ENCODE data around the gene OR51L1.
"Not testable (repeated sequence)": the region's sequence is repeated elsewhere in the genome, so short reads cannot be mapped to it uniquely, and the experiment has no call there.

Gene OR51L1, protein sequence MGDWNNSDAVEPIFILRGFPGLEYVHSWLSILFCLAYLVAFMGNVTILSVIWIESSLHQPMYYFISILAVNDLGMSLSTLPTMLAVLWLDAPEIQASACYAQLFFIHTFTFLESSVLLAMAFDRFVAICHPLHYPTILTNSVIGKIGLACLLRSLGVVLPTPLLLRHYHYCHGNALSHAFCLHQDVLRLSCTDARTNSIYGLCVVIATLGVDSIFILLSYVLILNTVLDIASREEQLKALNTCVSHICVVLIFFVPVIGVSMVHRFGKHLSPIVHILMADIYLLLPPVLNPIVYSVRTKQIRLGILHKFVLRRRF

DNA sequence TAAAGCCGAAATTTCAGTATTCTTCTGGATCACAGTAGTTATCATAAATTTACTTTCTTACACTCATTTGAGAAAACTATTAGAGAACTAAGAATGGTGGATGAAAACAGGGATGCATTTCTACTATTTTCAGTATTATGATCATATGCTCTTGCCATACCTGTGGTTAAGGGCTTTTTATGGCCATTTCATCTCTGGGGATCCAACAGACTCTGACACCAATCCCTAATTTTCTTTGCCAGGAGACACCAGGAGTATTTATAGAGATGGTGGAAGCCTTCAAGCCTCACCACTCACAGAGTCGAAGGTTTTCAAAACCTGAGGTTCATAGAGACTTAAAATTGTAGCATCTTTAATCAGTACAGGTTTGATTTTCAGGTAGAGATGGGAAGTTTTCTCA is at the start of gene OR51L1:
OR51L1 (plus strand) TSS at position 301 of the 400 bp plus-strand sequence. CDS start 4,132 bp downstream, outside the sequence.
- DNase-seq (ENCODE audit: low read depth in 2 of 2, low spot score in 1 of 2) = no peak

DNA sequence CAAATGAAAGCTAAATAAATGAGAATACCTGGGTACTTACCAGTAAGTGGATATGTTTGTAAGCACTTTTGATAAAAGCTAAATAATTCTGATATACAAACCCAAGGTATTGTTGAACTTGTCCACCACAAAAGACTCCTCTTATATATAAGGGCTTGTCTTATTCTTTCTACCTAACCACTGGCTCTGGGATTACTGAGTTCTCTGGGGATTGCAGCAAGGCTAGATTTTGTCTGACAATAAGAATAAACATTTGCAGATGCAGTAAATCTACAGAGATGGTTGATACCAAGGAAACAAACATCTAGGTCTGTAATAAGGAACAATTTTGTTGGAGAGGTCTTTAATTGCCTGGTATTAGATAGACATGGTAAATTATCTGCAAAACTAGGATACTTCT is 47.1 kb upstream of the OR51L1 start, which contains the start of gene OR51A4:
OR51A4 (minus strand) TSS at position 101 of the 400 bp plus-strand sequence. CDS start 505 bp downstream, outside the sequence.
- no peak for DNase-seq (ENCODE audit: low read depth in 2 of 2, low spot score in 1 of 2)

DNA sequence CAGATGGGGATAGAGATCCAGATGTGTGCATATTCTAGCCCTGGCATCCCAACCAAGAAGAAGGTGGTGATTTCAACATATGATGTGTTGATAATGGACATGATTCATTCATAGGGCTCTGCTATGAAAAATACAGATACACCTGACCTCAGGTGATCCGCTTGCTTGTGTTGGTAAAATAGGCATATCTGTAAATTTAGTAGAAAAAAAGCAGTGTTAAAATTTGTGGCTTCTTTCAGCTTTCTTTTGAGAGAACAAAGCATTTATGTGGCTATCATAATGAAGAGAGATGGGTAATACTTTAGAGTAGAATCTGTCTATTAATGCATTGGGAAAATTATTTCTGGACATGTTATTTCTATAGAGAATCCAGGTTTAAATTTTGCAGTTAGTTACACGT is 39.0 kb upstream of the OR51L1 start, which contains the start of gene OR51A2:
OR51A2 (minus strand) TSS at position 101 of the 400 bp plus-strand sequence; CDS start at position 101, 0 bp downstream.
- DNase-seq (ENCODE audit: low read depth in 2 of 2, low spot score in 1 of 2) = not testable (repeated sequence)

DNA sequence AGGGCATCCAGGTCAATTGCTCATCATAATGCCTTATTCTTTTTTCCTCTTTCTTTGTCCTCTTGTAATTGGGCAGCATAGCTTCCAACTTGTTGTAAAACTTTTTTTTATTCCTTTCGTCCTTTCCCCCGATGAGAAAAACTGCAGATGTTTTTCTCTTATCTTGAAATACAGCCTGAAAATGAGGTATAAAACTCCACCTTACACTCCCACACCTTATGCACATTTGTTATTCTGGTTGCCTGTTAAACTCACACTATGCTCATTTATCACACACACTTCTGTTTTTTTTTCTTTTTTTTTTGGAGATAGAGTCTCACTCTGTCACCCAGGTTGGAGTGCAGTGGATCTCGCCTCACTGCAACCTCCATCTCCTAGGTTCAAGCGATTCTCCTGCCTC is 37.3 kb upstream of the OR51L1 start:
- DNase-seq (ENCODE audit: low read depth in 2 of 2, low spot score in 1 of 2) = no peak

DNA sequence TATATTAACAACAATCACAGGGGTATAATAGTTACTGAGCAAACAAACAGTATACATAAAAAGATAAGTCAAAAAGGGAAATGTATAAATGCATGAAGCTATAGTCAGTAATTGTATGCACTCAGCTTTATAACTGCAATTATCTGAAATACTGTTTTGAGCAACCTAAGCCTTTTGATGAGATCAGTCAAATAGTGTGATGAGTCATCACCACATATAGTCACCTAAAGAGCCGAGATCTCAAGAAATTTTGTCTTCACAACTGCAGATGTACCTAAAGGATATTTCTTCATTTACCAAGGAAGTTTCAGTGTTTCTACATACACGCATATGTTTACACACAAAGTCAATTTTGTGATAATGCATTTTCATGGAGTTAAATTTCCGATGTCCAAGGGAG is 33.8 kb upstream of the OR51L1 start:
- DNase-seq (ENCODE audit: low read depth in 2 of 2, low spot score in 1 of 2) = no peak

DNA sequence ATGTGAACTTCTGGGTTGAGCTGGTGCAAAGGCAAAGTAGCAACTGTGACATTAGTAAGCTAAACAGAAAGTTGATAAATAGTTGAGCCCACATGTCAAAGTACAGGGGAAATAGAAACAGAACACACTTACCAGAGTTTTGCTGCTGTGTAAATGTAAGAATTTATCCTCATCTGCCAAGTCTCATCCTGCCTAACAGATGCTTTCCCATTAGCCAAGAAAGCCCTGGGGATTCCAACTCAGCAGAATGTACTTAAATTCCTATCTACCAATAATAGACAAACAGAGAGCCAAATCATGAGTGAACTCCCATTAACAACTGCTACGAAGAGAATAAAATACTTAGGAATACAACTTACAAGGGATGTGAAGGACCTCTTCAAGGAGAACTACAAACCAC is 31.8 kb upstream of the OR51L1 start:
- DNase-seq (ENCODE audit: low read depth in 2 of 2, low spot score in 1 of 2) = no peak

DNA sequence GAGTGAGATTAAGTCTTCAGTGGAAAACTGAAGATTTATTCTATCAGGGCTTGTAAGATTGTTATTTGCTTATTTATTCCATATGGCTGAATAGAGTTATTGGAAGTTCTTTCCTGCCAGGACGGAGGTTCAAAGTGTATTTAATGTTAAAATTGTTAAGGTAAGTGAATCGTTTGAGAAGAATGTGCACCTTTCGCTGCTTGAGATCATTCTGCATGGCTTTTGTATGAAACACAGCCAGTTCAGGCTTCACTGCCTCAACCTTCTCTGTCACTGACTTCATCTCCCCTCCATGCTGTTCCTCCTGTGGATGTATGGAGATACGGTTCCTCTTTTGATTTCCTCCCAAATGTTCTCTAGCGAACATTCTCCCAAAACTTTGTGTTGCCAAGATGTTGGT is 19.2 kb upstream of the OR51L1 start:
- no peak for DNase-seq (ENCODE audit: low read depth in 2 of 2, low spot score in 1 of 2)

DNA sequence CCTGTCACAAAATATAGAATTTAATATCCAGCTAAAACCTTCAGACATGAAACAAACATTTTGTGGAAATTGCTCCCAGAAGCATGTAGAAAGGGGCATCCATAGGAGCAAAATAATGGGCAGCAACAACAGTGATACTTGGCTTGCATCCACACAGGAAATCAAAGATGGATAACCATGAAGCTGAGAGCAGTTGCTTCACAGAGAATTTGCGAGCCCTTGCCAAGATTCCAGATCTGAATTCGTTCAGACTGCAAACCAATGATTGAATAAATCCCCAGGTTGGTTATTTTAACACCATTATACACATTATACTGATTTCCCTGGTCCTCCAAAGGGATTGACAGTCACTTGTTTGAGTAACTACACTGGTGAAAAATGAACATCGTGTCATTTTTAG is 15.6 kb upstream of the OR51L1 start:
- no peak for DNase-seq (ENCODE audit: low read depth in 2 of 2, low spot score in 1 of 2)

DNA sequence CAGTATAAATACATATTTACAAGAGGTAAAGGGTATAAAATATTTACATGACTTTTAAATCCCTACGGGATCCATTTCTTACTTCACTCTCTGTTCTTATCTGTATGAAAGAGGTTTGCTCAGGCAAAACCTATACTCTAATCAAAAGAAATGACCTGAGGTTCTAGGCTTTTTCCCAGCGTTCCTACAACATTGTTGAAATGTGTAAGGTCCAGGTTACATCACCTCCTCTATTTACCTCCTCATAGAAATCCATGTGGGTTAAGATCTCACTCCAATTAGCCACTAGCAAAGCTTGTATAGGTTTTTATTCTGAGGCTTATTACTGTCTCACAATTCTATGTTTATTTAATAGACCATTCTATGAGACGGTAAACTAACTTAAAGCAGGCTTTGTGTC is 12.0 kb upstream of the OR51L1 start:
- no peak for DNase-seq (ENCODE audit: low read depth in 2 of 2, low spot score in 1 of 2)

DNA sequence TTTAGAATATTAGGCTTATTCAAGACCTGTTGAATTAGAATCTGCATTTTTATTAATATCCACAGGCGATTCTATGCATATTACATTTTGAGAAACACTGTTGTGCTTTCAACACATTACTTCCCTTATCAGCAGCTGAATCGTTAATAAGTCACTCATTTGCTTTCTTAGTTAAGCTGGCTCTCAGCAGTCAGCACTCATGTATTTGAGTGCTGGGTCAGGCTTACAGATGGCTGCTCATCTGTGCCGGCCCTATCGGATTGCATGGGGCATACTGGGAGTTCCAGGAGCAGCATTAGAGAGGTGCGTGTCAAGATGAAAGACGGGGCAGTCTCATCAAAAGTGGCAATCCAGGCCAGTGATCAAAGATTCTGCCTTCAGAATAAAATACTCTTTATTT is 10.8 kb upstream of the OR51L1 start:
- DNase-seq (ENCODE audit: low read depth in 2 of 2, low spot score in 1 of 2) = no peak

DNA sequence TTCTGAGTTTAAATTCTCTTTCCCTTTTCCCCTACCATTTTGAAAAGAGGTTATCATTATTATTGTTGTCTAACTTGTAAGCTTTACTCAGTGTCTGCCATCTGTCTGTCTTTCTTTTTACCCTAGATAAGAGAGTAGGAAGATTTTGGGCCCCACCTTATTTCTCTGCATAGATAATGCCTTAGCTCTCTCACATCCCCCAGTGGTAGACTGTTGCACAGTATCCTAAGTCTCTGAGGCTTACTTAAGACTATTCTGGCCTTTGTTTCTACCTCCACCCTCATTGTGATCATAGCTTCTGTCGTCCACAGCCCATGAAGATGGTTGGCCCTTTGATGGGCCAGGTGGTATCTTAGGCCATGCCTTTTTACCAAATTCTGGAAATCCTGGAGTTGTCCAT is 3.6 kb upstream of the OR51L1 start:
- no peak for DNase-seq (ENCODE audit: low read depth in 2 of 2, low spot score in 1 of 2)

DNA sequence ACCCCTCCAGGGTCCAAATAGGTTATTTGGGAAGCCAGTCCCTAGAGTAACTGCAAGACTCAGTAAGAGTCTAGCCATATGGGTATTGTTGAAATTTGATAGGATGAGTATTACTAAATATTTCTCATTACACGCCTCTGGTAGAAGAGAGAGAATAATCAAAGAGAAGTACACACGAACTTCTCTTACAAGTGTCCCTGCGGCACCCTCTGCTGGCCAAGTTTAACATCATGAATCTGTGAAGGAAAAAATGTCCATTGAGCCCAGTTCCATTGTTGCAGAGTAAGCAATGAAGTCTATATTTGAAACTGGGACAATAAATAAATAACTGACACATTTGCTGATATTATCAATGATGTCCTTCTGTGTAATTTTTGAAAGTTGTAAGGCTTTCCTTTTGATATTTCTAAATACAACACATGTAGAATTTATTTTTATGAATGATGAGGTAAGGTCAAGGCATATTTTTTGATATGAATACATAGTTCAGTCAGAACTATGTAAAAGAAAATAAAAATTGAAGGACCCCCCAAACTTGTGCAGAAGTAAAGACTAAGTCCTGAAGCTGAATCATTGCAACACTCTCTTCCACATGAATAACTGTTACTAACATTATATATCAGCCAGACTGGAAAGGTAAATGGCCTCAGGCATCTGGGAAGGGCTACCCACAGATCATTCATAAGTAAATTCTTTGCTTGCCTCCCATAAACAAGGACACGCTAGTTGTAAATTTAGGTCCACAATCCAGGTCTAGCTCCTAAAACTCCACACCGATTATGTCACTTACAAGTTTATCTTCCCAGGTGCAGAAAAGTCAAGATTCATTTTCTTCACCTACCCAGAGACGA is 10.0 kb downstream of the OR51L1 start:
- DNase-seq (ENCODE audit: low read depth in 2 of 2, low spot score in 1 of 2) = no peak

DNA sequence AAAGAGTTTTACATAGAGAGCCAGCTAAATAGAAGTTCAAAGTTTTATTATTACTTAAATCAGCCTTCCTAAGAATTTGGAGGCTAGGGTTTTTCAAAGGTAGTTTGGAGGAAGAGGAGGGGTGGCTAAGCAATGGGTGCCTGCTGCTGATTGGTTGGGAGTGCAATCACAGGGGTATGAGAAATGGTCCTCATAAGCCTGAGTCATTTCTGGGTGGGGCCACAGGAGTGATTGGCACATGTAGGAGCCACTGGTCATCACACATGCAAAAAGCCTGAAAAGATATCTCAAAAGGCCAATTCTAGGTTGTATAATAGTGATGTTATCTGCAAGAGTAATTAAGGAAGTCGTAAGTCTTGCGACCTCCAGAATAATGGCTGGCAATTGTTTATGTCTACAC is 12.9 kb downstream of the OR51L1 start:
- no peak for DNase-seq (ENCODE audit: low read depth in 2 of 2, low spot score in 1 of 2)

DNA sequence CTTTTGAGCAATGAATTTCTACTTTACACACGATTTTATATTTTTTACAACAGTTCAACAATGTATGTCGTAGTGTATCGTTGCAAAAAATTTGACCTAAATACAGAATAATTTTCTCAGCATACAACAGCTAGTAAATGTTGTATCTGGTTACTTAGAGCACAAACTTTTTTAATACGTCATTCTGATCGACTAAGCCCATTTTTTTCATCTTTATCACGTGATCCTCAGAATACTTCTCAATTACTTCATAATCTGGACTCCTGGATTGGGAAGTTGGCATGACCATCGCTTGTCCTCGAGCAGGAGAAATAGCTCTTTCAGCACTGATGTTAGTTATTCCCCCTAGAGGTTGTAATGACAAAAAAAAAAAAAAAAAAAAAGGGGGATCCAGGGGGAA is 16.6 kb downstream of the OR51L1 start:
- DNase-seq (ENCODE audit: low read depth in 2 of 2, low spot score in 1 of 2) = no peak

DNA sequence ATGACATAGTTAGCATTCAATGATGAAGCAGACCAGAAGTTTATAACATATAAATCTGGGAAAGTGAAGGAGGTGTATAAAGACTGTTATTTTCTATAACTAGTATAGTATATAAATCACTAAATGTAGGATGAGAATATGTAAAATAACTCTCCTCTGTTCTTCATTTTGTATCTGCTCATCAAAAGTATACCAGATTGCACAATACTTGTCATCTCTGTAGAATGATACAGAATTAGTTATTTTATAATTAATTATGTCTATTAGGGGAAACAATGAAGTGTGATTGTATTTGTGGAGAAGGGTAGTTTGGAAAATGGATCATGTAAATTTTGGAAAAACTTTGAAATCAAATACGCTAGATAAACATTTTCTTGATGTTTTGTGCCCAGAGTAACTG is 18.4 kb downstream of the OR51L1 start:
- DNase-seq (ENCODE audit: low read depth in 2 of 2, low spot score in 1 of 2) = no peak

DNA sequence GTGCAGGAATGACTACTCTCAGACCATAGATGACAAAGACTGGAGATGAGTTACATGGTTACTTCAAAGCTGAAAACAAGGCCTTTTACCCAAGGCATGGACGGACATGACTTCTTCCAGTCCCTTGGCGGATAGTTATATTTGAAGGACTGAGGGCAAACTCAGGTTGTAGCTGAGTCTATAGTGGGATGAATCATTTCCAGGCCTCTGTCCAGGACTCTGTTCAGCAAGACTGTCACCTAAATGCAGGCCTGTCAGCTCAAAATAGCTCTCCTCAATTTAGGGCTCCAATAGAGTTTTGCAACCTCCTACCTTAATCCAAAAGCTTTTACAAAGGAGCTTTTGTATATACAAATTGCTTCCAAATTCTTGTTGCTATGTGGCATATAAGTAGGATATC is 27.3 kb downstream of the OR51L1 start:
- DNase-seq (ENCODE audit: low read depth in 2 of 2, low spot score in 1 of 2) = no peak

DNA sequence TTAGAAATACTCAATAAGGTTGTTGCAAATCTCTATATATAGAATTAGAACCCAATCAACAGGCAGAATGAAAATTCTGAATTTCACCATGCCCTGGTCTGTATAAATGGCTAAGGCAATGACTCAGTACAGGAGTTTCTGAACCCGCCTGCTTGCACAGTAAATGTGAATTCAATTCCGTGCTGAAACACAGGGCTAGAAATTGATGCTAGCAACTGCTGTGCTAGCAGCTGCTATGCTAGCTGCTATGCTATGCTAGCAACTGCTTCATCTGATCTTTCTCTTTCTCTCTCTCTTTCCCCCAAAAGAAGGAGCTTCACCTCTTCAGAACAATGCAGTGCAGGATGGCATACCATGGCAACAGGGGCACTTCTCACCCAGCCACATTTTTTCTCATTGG is 42.0 kb downstream of the OR51L1 start:
- no peak for DNase-seq (ENCODE audit: low read depth in 2 of 2, low spot score in 1 of 2)

DNA sequence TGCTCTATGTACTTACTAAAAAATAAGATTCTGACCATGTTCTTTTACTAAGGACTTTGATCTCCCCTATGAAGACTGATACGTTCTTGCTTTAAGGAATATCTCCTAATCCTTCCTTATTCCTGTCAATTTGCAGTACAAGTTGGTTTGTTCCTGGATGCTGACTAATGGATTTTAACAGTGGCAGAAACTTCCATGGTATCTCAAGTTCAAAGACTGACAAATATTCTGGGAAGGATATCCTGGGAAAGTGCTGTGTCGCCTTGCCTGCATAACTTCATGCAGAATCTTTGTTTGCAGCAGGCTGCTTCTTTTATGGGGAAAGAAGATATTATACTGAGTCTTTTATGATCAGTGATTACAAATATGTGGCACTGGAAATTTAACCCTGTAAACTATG is 43.3 kb downstream of the OR51L1 start:
- DNase-seq (ENCODE audit: low read depth in 2 of 2, low spot score in 1 of 2) = no peak

DNA sequence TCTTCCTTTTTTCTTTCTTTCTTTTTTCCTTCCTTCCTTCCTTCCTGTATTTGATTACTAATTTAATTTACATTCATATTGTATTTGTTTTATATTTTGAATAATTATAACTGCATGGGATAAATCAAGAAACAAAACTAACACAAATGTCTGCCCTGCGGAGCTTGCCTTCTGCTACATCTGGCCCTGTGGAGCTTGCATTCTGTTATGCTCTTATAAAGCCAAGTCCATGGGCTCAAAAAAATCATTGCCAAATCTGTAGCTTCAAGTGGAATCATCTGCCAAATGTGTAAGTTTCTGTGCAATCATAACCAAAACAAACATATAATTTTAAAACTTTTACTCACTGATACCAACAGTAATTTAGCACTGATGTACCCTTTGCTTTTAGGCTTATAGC is 43.7 kb downstream of the OR51L1 start:
- DNase-seq (ENCODE audit: low read depth in 2 of 2, low spot score in 1 of 2) = no peak

DNA sequence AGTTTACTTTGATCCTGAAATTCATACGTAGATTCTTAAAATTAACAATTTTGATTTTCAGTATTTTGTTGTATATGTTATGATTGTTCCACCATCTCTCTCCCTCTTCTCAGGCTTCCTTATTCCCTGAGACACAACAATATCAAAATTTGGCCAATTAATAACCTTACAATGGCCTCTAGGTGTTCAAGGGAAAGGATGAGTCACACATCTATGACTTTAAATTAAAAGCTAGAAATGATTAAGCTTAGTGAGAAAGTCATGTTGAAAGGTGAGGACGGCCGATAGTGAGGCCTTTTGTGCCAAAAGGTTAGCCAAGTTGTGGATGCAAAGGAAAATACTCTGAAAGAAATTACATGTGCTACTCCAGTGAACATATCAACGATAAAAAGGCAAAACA is 46.2 kb downstream of the OR51L1 start:
- DNase-seq (ENCODE audit: low read depth in 2 of 2, low spot score in 1 of 2) = no peak

DNA sequence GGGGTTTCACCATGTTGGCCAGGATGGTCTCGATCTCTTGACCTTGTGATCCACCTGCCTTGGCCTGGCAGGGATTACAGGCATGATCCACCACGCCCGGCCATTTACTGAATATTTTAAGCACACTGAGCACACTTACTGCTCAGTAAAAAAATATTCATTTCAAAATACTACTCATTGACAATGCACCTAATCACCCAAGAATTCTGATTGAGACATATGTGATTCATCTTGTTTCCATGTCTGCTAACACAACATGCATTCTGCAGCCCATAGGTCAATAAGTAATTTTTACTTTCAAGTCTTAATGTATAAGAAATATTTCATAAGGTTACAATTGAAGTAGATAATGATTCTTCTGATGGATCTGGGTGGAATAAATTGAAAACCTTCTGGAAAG is 47.4 kb downstream of the OR51L1 start:
- DNase-seq (ENCODE audit: low read depth in 2 of 2, low spot score in 1 of 2) = no peak

DNA sequence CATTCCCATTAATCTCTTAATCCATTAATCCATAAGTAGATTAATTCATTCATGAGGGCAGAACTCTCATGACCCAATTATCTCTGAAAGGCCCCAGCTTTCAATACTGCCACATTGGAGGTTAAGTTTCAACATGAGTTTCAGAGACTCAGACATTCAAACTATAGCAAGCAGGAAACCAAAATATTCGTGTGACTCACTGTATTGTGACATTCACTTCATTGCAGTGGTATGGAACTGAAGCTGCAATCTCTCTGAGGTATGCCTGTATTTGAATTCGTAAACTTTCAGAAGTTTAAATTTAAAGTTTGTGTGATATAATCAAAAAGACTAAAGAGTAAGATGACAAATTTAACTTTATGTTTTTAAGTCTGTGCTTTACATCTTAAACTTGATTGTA is 48.7 kb downstream of the OR51L1 start:
- DNase-seq (ENCODE audit: low read depth in 2 of 2, low spot score in 1 of 2) = no peak
